ENCODE results near the gene MTSS2. TPM values are rescaled to one million over a fixed set of nuclear protein-coding genes. Genes with fewer than 3 reads are reported as not detected.

Gene MTSS2
- total and polyA plus RNA-seq, 2 of the 4 experiments (the other 2 are of a cell fraction) = 9.1 to 86.2 TPM

DNA sequence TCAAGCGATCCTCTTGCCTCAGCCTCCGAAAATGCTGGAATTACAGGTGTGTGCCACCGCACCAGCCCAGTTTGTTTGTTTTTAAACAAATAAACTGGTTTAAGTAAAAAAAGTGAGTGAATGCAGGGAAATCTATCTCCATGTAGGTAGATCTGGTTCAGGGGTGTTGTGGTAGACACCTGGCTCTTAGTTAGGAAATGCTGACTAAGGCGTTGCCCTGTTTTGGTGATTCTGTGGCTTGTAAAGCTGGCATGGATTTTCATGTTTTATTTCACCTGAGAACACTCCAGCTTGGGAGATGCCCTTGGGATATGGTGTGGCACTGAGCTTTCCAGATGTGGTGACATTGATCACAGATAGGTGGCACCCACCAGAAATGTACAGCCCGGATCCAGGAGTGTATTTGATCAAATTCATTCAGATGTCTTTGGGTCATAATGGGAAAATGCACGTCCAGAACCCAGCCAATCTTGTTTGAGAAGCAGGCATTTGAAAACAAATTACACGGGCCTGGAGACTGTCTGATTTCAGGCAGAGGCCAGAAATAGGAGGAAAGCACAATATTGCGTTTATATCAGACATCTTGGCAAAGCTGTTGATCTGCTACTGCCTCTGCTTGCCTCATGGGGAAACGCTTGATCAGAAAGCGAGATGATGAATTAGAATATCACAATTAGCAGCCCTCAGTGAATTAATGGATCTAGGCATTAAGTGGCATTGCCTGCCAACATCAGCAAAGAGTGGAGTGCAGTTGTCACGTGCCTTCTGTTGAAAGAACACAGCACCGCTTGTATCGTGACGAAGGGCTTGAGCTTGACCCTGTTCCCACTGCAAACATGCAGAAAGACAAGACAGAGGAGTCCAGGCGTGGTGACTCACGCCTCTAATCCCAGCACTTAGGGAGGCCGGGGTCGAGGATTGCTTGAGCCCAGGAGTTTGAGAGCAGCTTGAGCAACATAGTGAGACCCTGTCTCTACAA, 46.8 kb downstream of the MTSS2 start:
- no TSS peak for BruUV-seq (replicated peaks)
- Histone ChIP-seq H2AK9ac (replicated peaks; ENCODE audit: low read depth, low read length, poor library complexity) (peak overlapping the region; percentile 22), H3K9me1 (ENCODE audit: insufficient read depth, low read length) (peaks cover 9% of the 10 kb centered on the region), H3K9me3 (ENCODE audit: control insufficient read depth, insufficient read depth, low read length) (no peaks in the 10 kb centered on the region), H3K56ac (ENCODE audit: extremely low read depth, insufficient read depth, low read length) (no peak overlapping the region), H3K4me2 (ENCODE audit: low read depth, low read length) (peak overlapping the region; percentile 16; the same call in 1 of the 2 replicates), H2AFZ (replicated peaks; ENCODE audit: low read length, poor library complexity) (peak overlapping the region; percentile 65), H3K4me1 (ENCODE audit: control insufficient read depth, insufficient read depth, low read length) (peaks cover 11% of the 10 kb centered on the region), H3K18ac (ENCODE audit: low read depth, low read length) (peak overlapping the region; percentile 32; the same call in 1 of the 2 replicates), H3K14ac (replicated peaks; ENCODE audit: low read depth, low read length) (peak overlapping the region; percentile 15), H3K27me3 (ENCODE audit: control insufficient read depth, insufficient read depth, low read length) (no peaks in the 10 kb centered on the region), H4K8ac (ENCODE audit: low read depth in 2 of 2, low read length in 2 of 2) (peak overlapping the region in 1 of 2 experiments; percentile 51; a peak in 1 of 4 replicates), H2BK15ac (ENCODE audit: low read depth, low read length) (peak overlapping the region; percentile 43; the same call in 1 of the 3 replicates), H2AK5ac (ENCODE audit: low read depth, low read length) (peak overlapping the region; percentile 57), H4K20me1 (ENCODE audit: insufficient read depth, low read length) (peaks cover 5% of the 10 kb centered on the region; the same call in 1 of the 2 replicates), H3K4ac (ENCODE audit: low read depth, low read length) (peak overlapping the region; percentile 42), H2BK5ac (ENCODE audit: low read depth, low read length, poor library complexity, severe bottlenecking) (peak overlapping the region; percentile 25), H3K23ac (ENCODE audit: low read depth, low read length) (no peak overlapping the region; the same call in 1 of the 2 replicates), H3K27ac (ENCODE audit: insufficient read depth, low read length) (peak overlapping the region; percentile 25; the same call in 1 of the 2 replicates), H3K9ac (ENCODE audit: low read depth, low read length) (no peak overlapping the region), H2BK120ac (ENCODE audit: low read depth, low read length) (peak overlapping the region; percentile 53), H4K91ac (ENCODE audit: insufficient read depth, low read depth, low read length) (peak overlapping the region; percentile 12; the same call in 1 of the 2 replicates), H3K79me1 (ENCODE audit: low read depth in 1 of 2, low read length in 2 of 2) (no peaks in the 10 kb centered on the region), H4K5ac (ENCODE audit: low read depth, low read length) (peak overlapping the region; percentile 35; the same call in 1 of the 2 replicates), H3K36me3 (ENCODE audit: control insufficient read depth, insufficient read depth, low read length) (no peaks in the 10 kb centered on the region), H2BK20ac (ENCODE audit: low read depth, low read length) (peak overlapping the region; percentile 30), H3K4me3 (ENCODE audit: insufficient read depth, low read depth, low read length) (no peak overlapping the region)
- ChIA-PET POLR2A (ENCODE audit: unreplicated experiment) (no interaction called here), CTCF (interaction anchor here (0.7 to 1.7 kb wide), 3 partner anchors 15 to 261 kb away, joined by 3 to 5 read pairs (median 5); no protein-coding TSS in a partner anchor)
- dilution Hi-C loops (cut with HindIII; ENCODE audit: low sequenced_read_pairs, unreplicated experiment) (no loop called here), intact Hi-C loops (cut with micrococcal nuclease) (loop anchor here (5.0 kb wide), 2 partner anchors 47 to 67 kb away; no protein-coding TSS in a partner anchor), in situ Hi-C loops (cut with MboI; ENCODE audit: low sequenced_read_pairs) (no loop called here)
- DNase-seq = peak; percentile 87
- peak; percentile 58 for ATAC-seq (ENCODE audit: low read depth)
- WGBS, 2 experiments (ENCODE audit: extremely low coverage in 2 of 2, insufficient read length in 1 of 2) = 49% methylated on average over 8 of the region's 18 CpGs; no CpG with 5 or more reads in 1 of the 2 experiments
- TF ChIP-seq CTCF (conservative IDR thresholded peaks at IDR 0.05; ENCODE audit: low read depth, low read length) (no peak), RCOR1 (IDR thresholded peaks at IDR 0.05; ENCODE audit: insufficient replicate concordance, low read length) (no peak), MXI1 (IDR thresholded peaks at IDR 0.05; ENCODE audit: borderline replicate concordance, low read depth, low read length) (no peak), SMC3 (IDR thresholded peaks at IDR 0.05; ENCODE audit: low read depth, low read length) (no peak), FOS (IDR thresholded peaks at IDR 0.05; ENCODE audit: low read depth, low read length) (peak; percentile 57; the same call in 1 of the 2 replicates), ELK1 (IDR thresholded peaks at IDR 0.05; ENCODE audit: borderline replicate concordance, low read depth, low read length) (no peak), CHD1 (IDR thresholded peaks at IDR 0.05; ENCODE audit: low read depth, low read length) (no peak), NFE2L2 (IDR thresholded peaks at IDR 0.05; ENCODE audit: low read depth, low read length) (no peak), RAD21 (IDR thresholded peaks at IDR 0.05; ENCODE audit: low read length) (no peak), BHLHE40 (IDR thresholded peaks at IDR 0.05; ENCODE audit: low read depth, low read length) (peak; percentile 94), RFX5 (IDR thresholded peaks at IDR 0.05; ENCODE audit: low read depth, low read length) (no peak)
- TF ChIP-seq, protein P1, sequence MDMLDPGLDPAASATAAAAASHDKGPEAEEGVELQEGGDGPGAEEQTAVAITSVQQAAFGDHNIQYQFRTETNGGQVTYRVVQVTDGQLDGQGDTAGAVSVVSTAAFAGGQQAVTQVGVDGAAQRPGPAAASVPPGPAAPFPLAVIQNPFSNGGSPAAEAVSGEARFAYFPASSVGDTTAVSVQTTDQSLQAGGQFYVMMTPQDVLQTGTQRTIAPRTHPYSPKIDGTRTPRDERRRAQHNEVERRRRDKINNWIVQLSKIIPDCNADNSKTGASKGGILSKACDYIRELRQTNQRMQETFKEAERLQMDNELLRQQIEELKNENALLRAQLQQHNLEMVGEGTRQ (IDR thresholded peaks at IDR 0.05; ENCODE audit: low read depth, low read length) = peak; percentile 83

Data from IMR-90 (cell line).